IPS-NIHi7 (cell line): ENCODE data around the gene EEF1AKMT4.

Experiments
- DNase-seq: peaks from one replicate; pipeline ENCODE4 v3.0.0; 2012; ENCODE audit warnings: mixed read lengths; ENCODE audit errors: extremely low spot score

Gene EEF1AKMT4

DNA sequence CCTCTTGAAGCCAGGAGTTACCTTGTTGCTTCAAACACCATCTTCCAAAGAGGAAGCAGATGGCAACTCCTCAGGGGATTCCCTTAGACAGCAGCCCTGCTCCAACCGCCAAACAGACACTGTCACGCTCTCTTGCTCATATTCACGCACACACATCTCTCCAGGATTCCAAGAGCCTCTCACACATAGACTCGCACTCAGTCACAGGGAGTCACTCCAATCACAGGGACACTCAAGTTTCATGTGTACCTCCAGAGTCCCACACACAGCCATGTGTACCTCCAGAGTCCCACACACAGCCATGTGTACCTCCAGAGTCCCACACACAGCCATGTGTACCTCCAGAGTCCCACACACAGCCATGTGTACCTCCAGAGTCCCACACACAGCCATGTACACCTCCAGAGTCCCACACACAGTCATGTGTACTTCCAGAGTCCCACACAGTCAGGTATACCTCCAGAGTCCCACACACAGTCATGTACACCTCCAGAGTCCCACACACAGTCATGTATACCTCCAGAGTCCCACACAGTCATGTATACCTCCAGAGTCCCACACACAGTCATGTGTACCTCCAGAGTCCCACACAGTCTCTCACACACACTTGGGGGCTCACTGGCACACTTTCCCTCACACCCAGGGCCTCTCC lies 14.0 kb upstream of the EEF1AKMT4 start:
- DNase-seq: no peak

DNA sequence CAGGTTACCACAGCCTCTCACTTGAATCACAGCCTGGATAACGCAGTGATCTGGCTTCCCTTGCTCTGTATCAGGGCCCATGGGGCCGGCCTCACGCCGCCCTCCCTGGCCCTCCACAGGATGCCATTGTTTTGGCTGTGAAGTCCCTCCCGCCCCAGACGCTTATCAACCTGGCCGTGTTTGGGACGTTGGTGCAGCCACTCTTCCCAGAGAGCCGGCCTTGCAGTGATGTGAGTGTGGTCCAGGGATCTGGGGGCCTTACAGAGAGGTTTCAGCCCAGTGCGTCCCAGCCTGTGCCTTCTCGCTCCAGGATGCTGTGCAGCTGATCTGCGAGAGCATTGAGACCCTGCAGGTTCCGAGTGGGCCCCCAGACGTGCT lies 13.4 kb upstream of the EEF1AKMT4 start:
- DNase-seq: no peak

DNA sequence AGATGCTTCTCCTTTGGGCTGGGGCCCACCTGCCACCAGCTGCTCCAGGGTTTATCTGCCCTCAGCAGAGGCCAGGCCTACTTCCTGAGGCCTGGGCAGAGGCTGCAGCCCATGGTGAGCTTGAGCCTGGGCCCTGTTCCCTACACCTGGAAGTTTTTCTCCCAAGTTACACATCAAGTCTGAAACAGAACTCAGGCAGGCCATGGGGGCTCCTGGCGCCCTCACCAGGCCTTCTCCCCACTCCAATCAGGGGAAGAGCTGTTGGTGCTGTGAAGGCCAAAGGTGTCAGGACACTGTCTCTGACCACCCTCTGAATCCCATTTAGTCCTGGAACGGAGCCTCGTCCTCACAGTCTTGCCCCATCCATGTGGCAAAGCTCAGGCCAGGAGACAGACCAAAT lies 12.8 kb upstream of the EEF1AKMT4 start:
- no peak for DNase-seq

DNA sequence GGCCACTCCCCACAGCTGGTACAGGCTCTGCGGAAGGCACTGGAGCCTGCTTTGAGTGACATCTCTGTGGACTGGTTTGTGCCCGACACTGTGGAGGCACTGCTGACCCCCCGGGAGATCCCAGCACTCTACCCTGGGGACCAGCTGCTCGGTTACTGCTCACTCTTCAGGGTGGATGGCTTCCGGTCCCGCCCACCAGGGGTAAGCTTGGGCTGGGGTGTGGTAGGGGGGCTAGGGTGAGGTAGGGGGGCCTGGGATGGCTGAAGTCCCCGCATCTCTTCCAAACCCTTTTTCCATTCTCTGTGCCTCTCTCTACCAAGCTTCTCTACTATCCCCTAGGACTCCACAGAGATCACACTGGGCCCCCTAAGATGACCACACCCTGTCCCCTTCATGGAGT lies 12.3 kb upstream of the EEF1AKMT4 start:
- no peak for DNase-seq

DNA sequence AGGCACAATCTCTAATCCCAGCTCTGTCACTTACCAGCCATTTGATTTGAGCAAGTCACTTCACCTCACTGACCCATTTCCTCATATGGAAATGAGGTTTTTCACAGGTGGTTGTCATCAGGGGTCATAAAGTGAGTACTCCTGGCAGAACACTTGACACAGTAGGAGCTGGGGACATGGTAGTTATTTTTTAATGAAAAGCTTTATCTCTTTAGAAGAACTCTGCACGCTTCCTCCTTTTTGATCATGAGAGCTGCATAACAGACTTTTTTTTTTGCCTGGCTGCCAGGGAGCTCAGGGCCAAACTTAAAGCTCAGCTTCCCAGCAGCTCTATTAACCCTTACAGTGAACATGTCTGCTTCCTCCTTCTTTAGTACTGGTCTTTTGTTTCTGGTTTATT lies 11.7 kb upstream of the EEF1AKMT4 start:
- no peak for DNase-seq

DNA sequence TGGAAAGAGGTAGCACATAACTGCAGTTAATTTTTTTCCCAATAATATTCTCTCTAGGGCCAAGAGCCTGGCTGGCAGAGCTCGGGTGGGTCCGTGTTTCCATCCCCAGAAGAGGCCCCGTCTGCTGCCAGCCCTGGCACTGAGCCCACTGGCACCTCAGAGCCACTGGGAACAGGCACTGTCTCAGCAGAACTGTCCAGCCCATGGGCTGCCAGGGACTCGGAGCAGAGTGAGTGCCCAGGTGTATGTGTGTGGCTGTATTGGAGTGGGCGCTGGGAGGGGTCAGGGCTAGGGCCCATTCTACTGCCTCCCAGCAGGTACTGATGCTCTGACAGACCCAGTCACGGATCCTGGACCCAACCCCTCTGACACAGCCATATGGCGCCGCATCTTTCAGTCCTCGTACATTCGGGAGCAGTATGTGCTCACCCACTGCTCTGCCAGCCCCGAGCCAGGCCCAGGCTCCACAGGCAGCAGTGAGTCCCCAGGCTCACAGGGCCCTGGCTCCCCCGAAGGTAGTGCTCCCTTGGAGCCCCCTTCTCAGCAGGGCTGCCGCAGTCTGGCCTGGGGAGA lies 11.1 kb upstream of the EEF1AKMT4 start:
- no peak for DNase-seq

DNA sequence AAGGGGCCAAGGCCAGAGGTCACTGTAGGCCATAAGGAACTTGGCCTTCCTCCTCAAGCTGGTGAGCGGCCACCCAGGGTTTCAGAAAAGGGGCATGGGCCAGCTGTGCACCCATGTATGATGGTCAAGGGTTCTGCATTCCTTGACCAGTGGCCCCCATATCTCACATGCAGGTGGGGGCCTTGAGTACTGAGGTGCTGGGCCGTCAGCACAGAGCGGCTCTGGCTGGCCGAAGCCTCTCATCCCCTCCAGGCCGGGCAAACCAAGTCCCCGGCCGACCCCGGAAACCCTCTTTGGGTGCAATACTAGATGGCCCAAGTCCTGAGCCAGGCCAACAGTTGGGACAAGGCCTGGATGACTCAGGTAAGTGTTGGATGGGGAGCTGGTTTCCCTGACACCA lies 10.3 kb upstream of the EEF1AKMT4 start:
- no peak for DNase-seq

DNA sequence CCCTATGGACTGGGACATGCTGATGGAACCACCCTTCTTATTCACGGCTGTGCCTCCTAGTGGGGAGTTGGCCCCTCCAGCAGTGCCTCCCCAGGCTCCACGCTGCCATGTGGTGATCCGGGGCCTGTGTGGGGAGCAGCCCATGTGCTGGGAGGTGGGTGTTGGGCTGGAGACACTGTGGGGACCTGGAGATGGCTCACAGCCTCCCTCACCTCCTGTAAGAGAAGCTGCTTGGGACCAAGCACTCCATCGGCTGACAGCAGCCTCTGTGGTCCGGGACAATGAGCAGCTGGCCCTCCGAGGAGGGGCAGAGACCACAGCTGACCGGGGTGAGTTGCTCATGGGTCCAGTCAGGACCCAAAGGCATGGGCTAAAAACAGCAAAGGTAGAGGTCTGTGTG lies 9.8 kb upstream of the EEF1AKMT4 start:
- no peak for DNase-seq

DNA sequence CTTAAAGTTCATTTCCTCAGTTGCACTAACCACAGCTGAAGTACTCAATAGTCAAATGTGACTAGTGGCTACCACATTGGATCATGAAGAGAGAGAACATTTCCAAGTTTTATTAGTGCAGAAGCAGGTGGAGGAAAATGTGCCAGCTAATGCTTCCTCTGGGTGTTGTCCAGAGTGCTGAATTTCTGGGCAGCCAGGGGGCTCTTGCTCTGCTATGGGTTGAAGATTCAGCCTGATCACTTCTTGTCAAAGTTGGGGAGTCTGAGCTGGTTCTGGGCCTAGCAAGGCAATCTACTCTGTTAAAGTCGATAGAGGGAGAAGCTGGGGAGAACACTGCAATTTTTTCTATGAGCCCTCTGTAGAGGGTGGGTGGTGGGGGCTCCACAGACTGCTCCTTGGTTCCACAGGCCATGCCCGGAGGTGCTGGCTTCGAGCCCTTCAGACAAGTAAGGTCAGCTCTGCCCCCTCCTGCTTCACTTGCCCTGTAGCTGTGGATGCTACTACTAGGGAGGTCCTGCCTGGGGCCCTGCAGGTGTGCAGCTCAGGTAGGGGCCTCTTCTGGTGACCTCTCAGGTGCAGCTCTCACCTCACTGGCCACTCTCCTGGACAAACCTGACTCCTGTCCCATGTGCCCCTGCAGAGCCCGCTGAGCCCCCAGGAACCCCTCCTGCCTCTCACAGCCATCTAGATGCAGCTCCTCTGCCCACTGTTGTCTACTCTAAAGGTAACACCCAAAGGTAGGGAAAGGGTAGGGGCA lies 8.9 kb upstream of the EEF1AKMT4 start:
- peak; percentile 70 for DNase-seq

DNA sequence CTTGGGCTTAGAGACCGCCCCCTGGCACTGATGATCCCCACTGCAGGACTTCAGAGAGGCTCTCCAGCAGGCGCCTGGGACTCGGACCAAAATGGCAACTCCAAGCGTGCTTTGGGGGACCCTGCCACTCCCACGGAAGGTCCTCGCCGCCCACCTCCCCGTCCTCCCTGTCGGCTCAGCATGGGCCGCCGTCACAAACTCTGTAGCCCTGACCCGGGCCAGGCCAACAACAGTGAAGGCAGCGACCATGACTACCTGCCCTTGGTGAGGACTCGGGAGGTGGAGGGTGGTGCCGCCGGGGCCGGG lies 8.4 kb upstream of the EEF1AKMT4 start:
- DNase-seq: no peak

DNA sequence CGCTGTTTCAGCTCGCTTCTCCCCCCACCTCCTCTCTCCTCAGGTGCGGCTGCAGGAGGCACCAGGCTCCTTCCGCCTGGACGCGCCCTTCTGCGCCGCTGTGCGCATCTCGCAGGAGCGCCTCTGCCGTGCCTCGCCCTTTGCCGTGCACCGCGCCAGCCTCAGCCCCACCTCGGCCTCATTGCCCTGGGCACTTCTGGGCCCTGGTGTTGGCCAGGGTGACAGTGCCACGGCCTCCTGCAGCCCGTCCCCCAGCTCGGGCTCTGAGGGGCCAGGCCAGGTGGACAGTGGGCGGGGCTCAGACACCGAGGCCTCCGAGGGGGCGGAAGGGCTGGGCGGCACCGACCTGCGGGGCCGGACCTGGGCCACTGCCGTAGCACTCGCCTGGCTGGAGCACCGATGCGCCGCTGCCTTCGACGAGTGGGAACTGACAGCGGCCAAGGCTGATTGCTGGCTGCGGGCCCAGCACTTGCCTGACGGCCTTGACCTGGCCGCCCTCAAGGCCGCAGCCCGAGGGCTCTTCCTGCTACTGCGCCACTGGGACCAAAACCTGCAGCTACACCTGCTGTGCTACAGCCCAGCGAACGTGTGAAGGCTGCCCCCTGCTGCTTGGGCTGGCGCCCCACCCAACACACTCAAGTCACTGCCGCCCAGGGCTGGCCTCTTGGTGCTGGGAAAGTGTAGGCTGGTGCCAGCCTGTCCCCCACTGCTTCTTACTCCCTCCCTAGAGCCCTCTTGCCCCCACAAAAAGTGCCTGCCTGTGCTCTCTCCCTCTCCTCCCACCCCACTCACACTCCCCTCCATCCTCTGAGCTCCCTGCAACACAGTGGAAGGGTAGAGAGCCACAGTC lies 7.8 kb upstream of the EEF1AKMT4 start:
- DNase-seq: peak; percentile 61

DNA sequence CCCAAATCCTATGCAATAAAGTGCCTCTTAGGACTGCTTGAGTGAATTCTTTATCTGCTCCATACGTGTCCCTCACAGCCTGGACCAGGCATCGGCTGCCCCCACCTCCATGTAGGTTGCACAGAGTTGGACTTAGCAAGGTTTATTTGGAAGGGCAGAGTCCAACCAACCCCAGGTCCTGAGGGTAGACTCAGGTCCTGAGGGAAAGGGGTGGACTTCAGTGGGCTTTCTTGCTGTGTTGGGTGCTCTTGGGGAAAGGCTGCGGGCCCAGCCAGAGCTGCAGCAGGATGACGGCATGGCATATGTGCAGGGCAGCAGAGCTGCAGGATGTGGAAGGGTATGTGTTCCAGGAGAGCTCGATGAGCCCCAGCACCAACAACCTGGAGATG lies 7.2 kb upstream of the EEF1AKMT4 start:
- DNase-seq: no peak

DNA sequence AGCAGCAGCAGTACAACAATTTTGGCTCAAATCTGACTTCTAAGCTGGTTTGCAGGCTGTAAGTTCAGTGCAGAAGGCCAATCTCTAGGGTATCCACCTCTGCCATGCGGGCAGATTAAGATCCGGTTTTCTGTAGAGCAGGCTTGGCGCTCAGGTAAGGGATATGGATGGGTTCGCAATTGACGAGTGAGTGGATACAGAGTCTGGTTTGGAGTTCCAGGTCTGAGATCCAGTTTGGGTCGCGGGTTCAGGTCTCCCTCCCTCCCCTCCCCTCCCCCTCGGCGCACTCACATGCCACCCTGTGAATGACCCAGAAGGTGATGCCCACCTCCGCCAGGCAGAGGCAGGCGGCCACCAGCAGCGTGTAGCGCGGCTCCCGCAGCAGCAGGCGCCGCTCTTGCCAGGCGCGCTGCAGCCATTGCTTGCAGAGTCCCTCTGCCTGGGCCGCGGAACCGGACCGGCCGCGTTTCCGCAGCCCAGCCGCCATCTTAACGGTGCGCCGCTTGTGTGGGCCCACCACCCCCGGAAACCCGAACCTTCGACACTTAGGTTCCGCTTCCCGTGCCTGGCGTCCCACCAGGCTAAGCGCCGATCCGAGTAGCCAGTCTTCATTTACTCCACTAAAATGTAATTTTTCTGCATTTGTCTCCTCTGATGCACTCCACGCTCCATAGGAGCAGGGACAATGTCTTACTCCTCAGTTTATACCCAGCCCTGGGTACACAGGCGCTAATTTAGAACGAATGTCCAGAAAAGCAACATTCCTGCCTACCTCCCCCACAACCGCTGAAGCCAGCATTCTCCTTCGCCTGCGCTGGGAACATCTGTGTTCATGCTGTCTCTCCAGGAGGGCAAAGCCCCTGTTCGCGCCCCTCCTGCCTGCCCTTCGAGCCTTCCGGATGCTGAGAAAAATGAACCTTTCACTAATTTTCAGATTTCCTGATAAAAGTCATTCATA lies 739 bp upstream of the EEF1AKMT4 start, which contains the start of gene ALG3:
ALG3 (minus strand) TSS at position 509 of the 958 bp plus-strand sequence; CDS start at position 487, 22 bp downstream.
- DNase-seq: peak; percentile 85

DNA sequence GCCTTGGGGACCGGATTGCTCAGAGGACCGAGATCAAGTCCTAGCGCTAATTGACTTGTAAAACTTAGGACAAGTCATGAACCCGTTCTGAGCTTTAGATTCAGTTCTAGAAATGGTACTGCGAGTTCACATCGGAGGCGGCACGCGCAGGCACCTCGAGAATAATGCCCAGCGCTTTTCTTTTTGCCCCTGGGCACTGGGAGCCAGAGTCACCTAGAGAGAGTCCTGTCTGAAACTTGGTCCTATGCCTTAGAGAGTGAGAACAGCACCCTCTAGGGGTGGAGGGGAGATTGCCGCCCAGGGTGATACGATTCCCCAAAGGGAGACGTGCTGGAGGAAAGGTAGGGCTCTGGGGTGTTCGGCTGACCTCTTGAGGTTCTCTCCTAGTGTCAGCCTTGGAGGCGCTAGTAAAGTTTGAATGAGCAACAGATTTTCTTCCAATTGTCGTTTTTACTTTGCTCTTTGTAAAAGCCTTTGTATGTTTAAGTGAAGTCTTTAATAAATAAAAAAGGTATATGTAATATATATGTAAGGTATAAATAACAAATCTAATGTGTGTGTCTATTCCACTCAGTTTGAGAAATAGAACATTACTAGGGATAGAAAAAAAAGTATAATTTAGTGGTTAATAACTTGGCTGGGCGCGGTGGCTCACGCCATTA lies 826 bp downstream of the EEF1AKMT4 start:
- DNase-seq: peak; percentile 88

DNA sequence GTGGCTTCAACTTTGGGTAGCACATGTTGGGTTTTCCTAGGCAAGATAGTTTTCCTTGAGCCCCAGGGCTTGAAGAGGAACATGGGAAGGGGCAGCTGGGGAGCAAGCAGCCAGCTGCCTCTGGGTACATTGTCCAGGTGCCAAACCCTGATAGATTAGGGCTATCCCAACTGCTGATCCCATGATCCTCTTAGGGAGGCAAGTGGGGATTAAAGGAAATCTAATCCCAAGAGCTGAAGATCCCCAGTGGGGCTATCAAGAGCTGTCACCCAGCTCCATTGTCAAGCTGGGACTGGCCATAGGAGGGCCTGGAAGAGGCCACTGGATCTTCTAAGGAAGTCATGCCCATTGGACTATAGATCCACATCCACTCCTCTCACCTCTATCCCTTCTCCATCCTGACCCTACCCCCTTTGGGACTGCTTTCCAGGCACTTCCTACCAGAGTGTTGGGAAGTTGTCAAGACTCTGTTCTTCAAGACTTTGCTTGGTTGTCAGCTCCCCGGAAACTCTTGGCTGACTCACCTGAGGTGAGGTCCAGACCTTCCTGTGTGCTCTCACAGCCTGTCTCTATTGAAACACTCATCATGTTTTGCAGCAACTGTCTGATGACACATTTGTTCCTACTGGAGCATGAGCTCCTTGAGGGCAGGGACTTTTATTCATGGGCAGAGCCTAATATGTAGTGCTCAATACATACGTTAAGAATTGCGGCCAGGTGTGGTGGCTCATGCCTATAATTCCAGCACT lies 6.0 kb downstream of the EEF1AKMT4 start:
- DNase-seq: no peak

DNA sequence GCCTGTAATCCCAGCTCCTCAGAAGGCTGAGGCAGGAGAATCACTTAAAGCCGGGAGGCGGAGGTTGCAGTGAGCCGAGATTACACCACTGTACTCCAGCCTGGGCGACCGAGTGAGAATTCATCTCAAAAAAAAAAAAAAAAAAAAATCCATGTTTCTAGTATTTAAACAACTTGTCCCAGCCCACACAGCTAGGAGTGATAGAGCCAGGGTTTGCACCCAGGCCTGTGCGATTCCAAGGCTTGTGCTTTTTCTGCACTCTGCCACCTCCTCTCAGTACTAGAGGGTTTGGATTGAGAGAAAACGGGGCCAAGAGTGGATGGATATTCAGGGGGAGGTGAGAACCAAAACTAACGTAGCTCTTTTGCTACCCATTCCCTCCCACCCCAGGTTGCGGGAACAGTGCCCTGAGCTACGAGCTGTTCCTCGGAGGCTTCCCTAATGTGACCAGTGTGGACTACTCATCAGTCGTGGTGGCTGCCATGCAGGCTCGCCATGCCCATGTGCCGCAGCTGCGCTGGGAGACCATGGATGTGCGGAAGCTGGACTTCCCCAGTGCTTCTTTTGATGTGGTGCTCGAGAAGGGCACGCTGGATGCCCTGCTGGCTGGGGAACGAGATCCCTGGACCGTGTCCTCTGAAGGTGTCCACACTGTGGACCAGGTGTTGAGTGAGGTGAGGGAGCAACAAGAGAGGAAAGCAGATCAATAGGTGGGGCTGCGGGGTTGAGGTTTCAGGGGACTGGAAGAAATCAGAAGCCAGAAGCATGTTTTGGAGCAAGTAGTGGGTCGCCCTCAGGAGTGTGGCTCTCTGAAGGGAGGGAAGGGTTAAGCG lies 7.8 kb downstream of the EEF1AKMT4 start:
- no peak for DNase-seq

DNA sequence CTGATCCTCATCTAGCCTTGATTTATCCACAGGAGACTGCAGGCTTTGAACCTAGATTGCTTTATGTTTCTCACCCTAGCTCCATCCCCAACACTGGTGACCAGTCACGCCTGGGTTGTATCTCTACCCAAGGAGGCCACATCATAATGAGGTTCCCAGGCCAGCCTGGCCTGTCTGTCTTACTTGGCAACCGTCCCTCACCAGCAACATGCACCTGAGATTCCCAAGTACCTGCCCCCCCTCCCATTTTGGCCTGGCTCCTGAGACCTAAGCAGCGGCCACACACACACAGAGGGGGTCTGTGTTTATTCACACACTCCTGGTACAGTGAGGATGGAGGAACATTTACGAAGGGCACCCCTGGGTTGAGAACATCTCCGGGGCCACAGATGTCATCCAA lies 9.5 kb downstream of the EEF1AKMT4 start:
- DNase-seq: no peak

DNA sequence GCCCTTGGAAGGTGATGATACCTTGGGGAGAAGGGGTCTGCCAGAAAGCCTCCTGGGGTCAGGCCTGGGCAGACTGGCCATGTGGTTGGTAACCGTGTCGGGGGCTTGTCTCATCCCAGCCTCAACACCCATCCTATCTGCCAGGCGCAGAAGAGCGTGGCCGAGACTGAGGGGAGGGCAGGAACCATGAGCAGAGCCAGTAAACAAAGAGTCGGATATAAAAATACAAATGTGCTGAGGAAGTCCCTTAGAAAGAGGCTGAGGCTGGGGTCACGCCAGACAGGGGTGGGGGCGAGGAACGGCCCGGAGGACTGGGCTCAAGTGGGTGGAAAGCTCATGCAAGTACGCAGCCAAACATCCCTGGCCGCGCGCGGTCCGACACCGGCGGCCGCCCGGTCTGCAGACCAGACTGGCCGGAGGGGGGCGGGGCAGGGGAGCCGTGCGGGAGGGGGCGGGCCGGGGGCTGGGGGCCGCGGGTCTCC lies 10.0 kb downstream of the EEF1AKMT4 start:
- DNase-seq: no peak
